Kidney (tissue), 14 donors: ENCODE measurements around the gene MAP4K1. TPM values are rescaled to one million over a fixed set of nuclear protein-coding genes. Genes with fewer than 3 reads are reported as not detected.

Experiments used
- DNase-seq, 5 donors: peaks; one replicate each; pipeline ENCODE4 v3.0.0-alpha.2; 2013 to 2020
- FAIRE-seq: peaks from 2 replicates; lab custom pipeline; 2012; peaks lifted over from hg19 to GRCh38; lab: Jason Lieb, UNC
- H3K27ac ChIP-seq, 2 donors: one replicate each; pipeline ENCODE4 v1.7.0; 2013; ENCODE audit warnings: low read depth in 2 of 2, low read length in 2 of 2, inconsistent platforms in 1 of 2
- H3K27me3 ChIP-seq: one replicate; pipeline ENCODE4 v1.7.1; 2013; ENCODE audit warnings: low read length, inconsistent platforms; ENCODE audit not compliant: control insufficient read depth, insufficient read depth
- H3K36me3 ChIP-seq, 3 donors: one replicate each; pipeline versions ENCODE4 v1.7.0 to v1.7.1; 2013; ENCODE audit warnings: low read length in 3 of 3, control low read depth in 1 of 3, inconsistent platforms in 1 of 3; ENCODE audit not compliant: insufficient read depth in 3 of 3, control insufficient read depth in 2 of 3
- H3K4me1 ChIP-seq, 3 donors: one replicate each; pipeline versions ENCODE4 v1.7.0 to v1.7.1; 2013; ENCODE audit warnings: low read length in 3 of 3, inconsistent platforms in 1 of 3, low read depth in 1 of 3; ENCODE audit not compliant: control insufficient read depth in 2 of 3, insufficient read depth in 2 of 3
- H3K4me3 ChIP-seq, 3 donors: one replicate each; pipeline versions ENCODE4 v1.7.0 to v1.8.1; 2013; ENCODE audit warnings: low read length in 3 of 3, control low read depth in 1 of 3, inconsistent platforms in 1 of 3
- H3K9ac ChIP-seq, 3 donors: one replicate each; pipeline versions ENCODE4 v1.7.0 to v1.7.1; 2013; ENCODE audit warnings: low read length in 3 of 3, control low read depth in 1 of 3, inconsistent platforms in 1 of 3
- H3K9me3 ChIP-seq, 3 donors: one replicate each; pipeline versions ENCODE4 v1.7.0 to v1.7.1; 2013; ENCODE audit warnings: low read length in 3 of 3, control low read depth in 1 of 3, inconsistent platforms in 1 of 3; ENCODE audit not compliant: control insufficient read depth in 2 of 3, insufficient read depth in 1 of 3
- CTCF ChIP-seq: IDR thresholded peaks from 3 replicates; pipeline ENCODE4 v1.5.1; 2012; ENCODE audit warnings: mild to moderate bottlenecking, moderate library complexity, borderline replicate concordance; ENCODE audit not compliant: insufficient read depth; ENCODE audit errors: extremely low read depth
- intact Hi-C: fragments of 100-400 bp; cut with DNase I; formaldehyde crosslinking; loops from one replicate; pipeline ENCODE4 v1.11.1; 2022
- polyA plus RNA-seq: library from polyadenylated mRNA; stranded (reverse); fragments of 350-450 nt; fragmentation: Illumina TruSeq; extraction: RNeasy Lipid Tissue Mini Kit (QIAGEN cat#74804); gene quantifications from one replicate; pipeline ENCODE4 v1.2.3, GENCODE V29; 2014; ENCODE audit warnings: low read depth, low replicate concordance; ENCODE audit not compliant: insufficient read depth
- total RNA-seq: library from RNA; stranded (reverse); fragmentation: NEBNext Ultra II Directional; extraction: Animal tissue kit (Norgen Biotek cat#: 25700); gene quantifications from one replicate; pipeline ENCODE4 v1.2.1, GENCODE V29; 2021
- donor health status: control.
- donor health status: control.
- donor health status: control.
- donor health status: control.
- donor health status: control.
- donor health status: DM: yes; HTN: yes; CAD: no.
- donor health status: Normal renal cell carcinoma (clear cell type).

Gene MAP4K1
- total and polyA plus RNA-seq, 2 donors from 2014 or later: 3.9 to 17.7 TPM

- intact Hi-C loops: no loop called here
- no peaks in the 10 kb centered on the region for H3K9me3 ChIP-seq
- H3K4me3 ChIP-seq: no peak overlapping the region
- no peak for DNase-seq
- no peaks in the 10 kb centered on the region for H3K27me3 ChIP-seq
- no peak overlapping the region for H3K27ac ChIP-seq
- no peak overlapping the region for H3K9ac ChIP-seq
- FAIRE-seq: no peak
- no peak for TF ChIP-seq CTCF
- H3K4me1 ChIP-seq: no peaks in the 10 kb centered on the region
- H3K36me3 ChIP-seq: no peaks in the 10 kb centered on the region
Measured at GRCh38 chr19:38551450-38551813, 66.3 kb downstream of the MAP4K1 start.

DNA sequence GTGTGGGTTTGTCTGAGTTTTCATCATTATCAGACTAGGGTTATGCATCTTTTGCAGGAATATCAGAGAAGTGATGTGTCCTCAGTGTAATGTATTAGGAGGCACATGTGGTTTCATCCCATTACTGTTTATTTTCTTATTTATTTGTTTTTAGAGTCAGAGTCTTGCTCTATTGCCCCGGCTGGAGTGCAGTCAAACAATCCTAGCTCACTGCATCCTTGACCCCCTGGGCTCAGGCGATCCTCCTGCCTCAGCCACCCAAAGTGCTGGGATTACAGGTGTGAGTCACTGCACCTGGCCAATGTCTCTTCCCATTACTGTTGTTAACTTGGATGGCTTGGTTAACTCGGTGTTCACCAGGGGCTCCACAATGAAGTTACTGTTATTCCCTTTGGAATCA, 67.4 kb downstream of the MAP4K1 start:
- H3K4me3 ChIP-seq: no peak overlapping the region
- no peaks in the 10 kb centered on the region for H3K27me3 ChIP-seq
- DNase-seq: no peak
- no peaks in the 10 kb centered on the region for H3K36me3 ChIP-seq
- H3K27ac ChIP-seq: no peak overlapping the region
- intact Hi-C loops: no loop called here
- no peaks in the 10 kb centered on the region for H3K4me1 ChIP-seq
- no peak for FAIRE-seq
- no peaks in the 10 kb centered on the region for H3K9me3 ChIP-seq
- no peak overlapping the region for H3K9ac ChIP-seq
- no peak for TF ChIP-seq CTCF

DNA sequence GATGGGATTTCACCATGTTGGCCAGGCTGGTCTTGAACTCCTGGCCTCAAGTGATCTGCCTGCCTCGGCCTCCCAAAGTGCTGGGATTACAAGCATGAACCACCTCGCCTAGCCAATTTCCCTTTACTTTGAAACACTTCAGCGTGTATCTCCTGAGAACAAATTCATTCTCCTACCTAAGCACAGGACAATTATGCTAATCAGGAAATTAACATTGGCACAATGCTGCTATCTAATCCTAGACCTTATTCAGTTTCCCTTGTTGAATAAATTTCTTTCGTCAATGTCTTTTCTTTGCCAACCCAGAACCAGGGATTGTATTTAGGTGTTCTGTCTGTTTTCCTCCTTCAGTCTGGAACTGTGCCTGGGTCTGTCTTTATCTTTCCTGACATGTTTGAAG, 67.8 kb downstream of the MAP4K1 start:
- no peak for TF ChIP-seq CTCF
- no peak overlapping the region for H3K9ac ChIP-seq
- H3K9me3 ChIP-seq: no peaks in the 10 kb centered on the region
- intact Hi-C loops: no loop called here
- no peaks in the 10 kb centered on the region for H3K36me3 ChIP-seq
- no peak overlapping the region for H3K4me3 ChIP-seq
- no peak for FAIRE-seq
- H3K27me3 ChIP-seq: no peaks in the 10 kb centered on the region
- no peak for DNase-seq
- H3K4me1 ChIP-seq: no peaks in the 10 kb centered on the region
- H3K27ac ChIP-seq: no peak overlapping the region

- Histone ChIP-seq H3K36me3 (no peaks in the 10 kb centered on the region), H3K4me1 (no peaks in the 10 kb centered on the region), H3K4me3 (no peak overlapping the region), H3K9me3 (no peaks in the 10 kb centered on the region), H3K27ac (no peak overlapping the region), H3K27me3 (no peaks in the 10 kb centered on the region), H3K9ac (no peak overlapping the region)
- intact Hi-C loops: no loop called here
- no peak for DNase-seq
- no peak for TF ChIP-seq CTCF
- FAIRE-seq: no peak
Measured at GRCh38 chr19:38549061-38549460, 68.7 kb downstream of the MAP4K1 start.
